ENCODE data around the gene CYP2J2. TPM values are rescaled to one million over a fixed set of nuclear protein-coding genes. Genes with fewer than 3 reads are reported as not detected.

CYP2J2 gene
- total RNA-seq (2014; rRNA removed; shearing (Covaris generic)) (not detected in 2 replicates), total RNA-seq (2022) (not detected in 2 replicates), Bru-seq, nascent RNA (not detected), BruChase-seq, experiment 1, labeled RNA remaining after a 6-hour chase (not detected), BruChase-seq, experiment 2, labeled RNA remaining after a 2-hour chase (not detected)
- long read RNA-seq: 0 reads

GRCh38 chr1:59926381-59927123 lies at the start of gene CYP2J2:
TSS of gene CYP2J2 (minus strand) at chr1:59926773. CDS start at chr1:59926746, 27 bp downstream.
- H3K36me3 ChIP-seq (ENCODE audit: insufficient read depth, low read length): no peaks in the 10 kb centered on the region
- no peaks in the 10 kb centered on the region for H3K79me2 ChIP-seq (ENCODE audit: insufficient read depth, low read depth, low read length)
- H4K20me1 ChIP-seq (ENCODE audit: insufficient read depth, low read length): no peaks in the 10 kb centered on the region
- no peak within 1 kb of the TSS for H3K27ac ChIP-seq (ENCODE audit: low read depth, low read length, poor library complexity, severe bottlenecking)
- H2AFZ ChIP-seq (ENCODE audit: low read length): no peak within 1 kb of the TSS
- ChIA-PET CTCF (ENCODE audit: unreplicated experiment) (no interaction called here), POLR2A (interaction anchor here (0.6 kb wide), 1 partner anchor 193 kb away, joined by 3 read pairs; no protein-coding TSS in a partner anchor)
- no peak for TF ChIP-seq EZH2phosphoT487 (IDR thresholded peaks at IDR 0.05; ENCODE audit: borderline replicate concordance, low read depth, low read length)
- TF ChIP-seq, protein P1, sequence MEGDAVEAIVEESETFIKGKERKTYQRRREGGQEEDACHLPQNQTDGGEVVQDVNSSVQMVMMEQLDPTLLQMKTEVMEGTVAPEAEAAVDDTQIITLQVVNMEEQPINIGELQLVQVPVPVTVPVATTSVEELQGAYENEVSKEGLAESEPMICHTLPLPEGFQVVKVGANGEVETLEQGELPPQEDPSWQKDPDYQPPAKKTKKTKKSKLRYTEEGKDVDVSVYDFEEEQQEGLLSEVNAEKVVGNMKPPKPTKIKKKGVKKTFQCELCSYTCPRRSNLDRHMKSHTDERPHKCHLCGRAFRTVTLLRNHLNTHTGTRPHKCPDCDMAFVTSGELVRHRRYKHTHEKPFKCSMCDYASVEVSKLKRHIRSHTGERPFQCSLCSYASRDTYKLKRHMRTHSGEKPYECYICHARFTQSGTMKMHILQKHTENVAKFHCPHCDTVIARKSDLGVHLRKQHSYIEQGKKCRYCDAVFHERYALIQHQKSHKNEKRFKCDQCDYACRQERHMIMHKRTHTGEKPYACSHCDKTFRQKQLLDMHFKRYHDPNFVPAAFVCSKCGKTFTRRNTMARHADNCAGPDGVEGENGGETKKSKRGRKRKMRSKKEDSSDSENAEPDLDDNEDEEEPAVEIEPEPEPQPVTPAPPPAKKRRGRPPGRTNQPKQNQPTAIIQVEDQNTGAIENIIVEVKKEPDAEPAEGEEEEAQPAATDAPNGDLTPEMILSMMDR (conservative IDR thresholded peaks at IDR 0.05; ENCODE audit: low read length): no peak
- intact Hi-C loops (cut with micrococcal nuclease; ENCODE audit: unreplicated experiment): no loop called here
- H3K4me2 ChIP-seq (ENCODE audit: low read length): no peak within 1 kb of the TSS
- no peaks in the 10 kb centered on the region for H3K9me3 ChIP-seq (ENCODE audit: low read length)
- H3K9me2 ChIP-seq (ENCODE audit: insufficient read depth, low read length): no peaks in the 10 kb centered on the region
- no TSS peak for BruUV-seq (replicated peaks)
- H3K4me1 ChIP-seq (ENCODE audit: insufficient read depth, low read length, poor library complexity, severe bottlenecking): no peaks in the 10 kb centered on the region
- H3K4me3 ChIP-seq (ENCODE audit: low read depth, low read length, poor library complexity, severe bottlenecking): no peak within 1 kb of the TSS
- no peak for DNase-seq (ENCODE audit: low spot score)

- H3K79me2 ChIP-seq (ENCODE audit: insufficient read depth, low read depth, low read length): no peaks in the 10 kb centered on the region
- no peak overlapping the region for H2AFZ ChIP-seq (ENCODE audit: low read length)
- ChIA-PET CTCF (ENCODE audit: unreplicated experiment) (no interaction called here), POLR2A (no interaction called here)
- BruUV-seq (replicated peaks): no TSS peak
- H3K4me3 ChIP-seq (ENCODE audit: low read depth, low read length, poor library complexity, severe bottlenecking): no peak overlapping the region
- H3K4me1 ChIP-seq (ENCODE audit: insufficient read depth, low read length, poor library complexity, severe bottlenecking): no peaks in the 10 kb centered on the region
- TF ChIP-seq, protein P1 (conservative IDR thresholded peaks at IDR 0.05; ENCODE audit: low read length): no peak
- TF ChIP-seq EZH2phosphoT487 (IDR thresholded peaks at IDR 0.05; ENCODE audit: borderline replicate concordance, low read depth, low read length): no peak
- no peak overlapping the region for H3K27ac ChIP-seq (ENCODE audit: low read depth, low read length, poor library complexity, severe bottlenecking)
- intact Hi-C loops (cut with micrococcal nuclease; ENCODE audit: unreplicated experiment): loop anchor here (5.0 to 10.0 kb wide), 2 partner anchors 1479 to 1881 kb away; no protein-coding TSS in a partner anchor
- no peak for DNase-seq (ENCODE audit: low spot score)
- no peaks in the 10 kb centered on the region for H3K9me2 ChIP-seq (ENCODE audit: insufficient read depth, low read length)
- H3K36me3 ChIP-seq (ENCODE audit: insufficient read depth, low read length): no peaks in the 10 kb centered on the region
- H3K9me3 ChIP-seq (ENCODE audit: low read length): no peaks in the 10 kb centered on the region
- no peak overlapping the region for H3K4me2 ChIP-seq (ENCODE audit: low read length)
- no peaks in the 10 kb centered on the region for H4K20me1 ChIP-seq (ENCODE audit: insufficient read depth, low read length)
These were observed 47.1 kb upstream of the CYP2J2 start for GRCh38 chr1:59973719-59974118.

All from OCI-LY7 (cell line).